Parathyroid adenoma (tissue), 2 donors: ENCODE data around the gene IFT88.
"Not testable (repeated sequence)": the region's sequence is repeated elsewhere in the genome, so short reads cannot be mapped to it uniquely, and the experiment has no call there.

Experiments used
- H2AFZ ChIP-seq: fragments of 300-600 bp; sonication (generic); one replicate; pipeline ENCODE4 v1.7.0; 2017; ENCODE audit warnings: antibody characterized with exemption, mild to moderate bottlenecking
- H3K27ac ChIP-seq: fragments of 300-600 bp; sonication (generic); one replicate; pipeline ENCODE4 v1.7.0; 2017
- H3K27me3 ChIP-seq: fragments of 300-600 bp; sonication (generic); one replicate; pipeline ENCODE4 v1.7.0; 2017; ENCODE audit warnings: low read length; ENCODE audit not compliant: control insufficient read depth, insufficient read depth
- H3K36me3 ChIP-seq: fragments of 300-600 bp; sonication (generic); one replicate; pipeline ENCODE4 v1.7.0; 2017; ENCODE audit warnings: low read length; ENCODE audit not compliant: control insufficient read depth, insufficient read depth
- H3K4me1 ChIP-seq: fragments of 300-600 bp; sonication (generic); one replicate; pipeline ENCODE4 v1.7.0; 2017; ENCODE audit warnings: control low read depth
- H3K4me2 ChIP-seq: fragments of 300-600 bp; sonication (generic); one replicate; pipeline ENCODE4 v1.7.0; 2017; ENCODE audit warnings: low read length
- H3K4me3 ChIP-seq: fragments of 300-600 bp; sonication (generic); one replicate; pipeline ENCODE4 v1.7.0; 2017; ENCODE audit warnings: low read depth, low read length
- H3K79me2 ChIP-seq: fragments of 300-600 bp; sonication (generic); one replicate; pipeline ENCODE4 v1.7.0; 2017; ENCODE audit warnings: control low read depth
- H3K9ac ChIP-seq: fragments of 300-600 bp; sonication (generic); one replicate; pipeline ENCODE4 v1.7.0; 2017; ENCODE audit warnings: mild to moderate bottlenecking
- H3K9me3 ChIP-seq: fragments of 300-600 bp; sonication (generic); one replicate; pipeline ENCODE4 v1.7.0; 2017; ENCODE audit warnings: low read length; ENCODE audit not compliant: control insufficient read depth
- TF ChIP-seq, protein P1 (sequence below): fragments of 300-600 bp; sonication (generic); IDR thresholded peaks from one replicate; pipeline ENCODE4 v1.7.0; 2017; ENCODE audit warnings: antibody characterized with exemption, mild to moderate bottlenecking
- donor health status: primary hyperparathyroidism.

The IFT88 gene

DNA sequence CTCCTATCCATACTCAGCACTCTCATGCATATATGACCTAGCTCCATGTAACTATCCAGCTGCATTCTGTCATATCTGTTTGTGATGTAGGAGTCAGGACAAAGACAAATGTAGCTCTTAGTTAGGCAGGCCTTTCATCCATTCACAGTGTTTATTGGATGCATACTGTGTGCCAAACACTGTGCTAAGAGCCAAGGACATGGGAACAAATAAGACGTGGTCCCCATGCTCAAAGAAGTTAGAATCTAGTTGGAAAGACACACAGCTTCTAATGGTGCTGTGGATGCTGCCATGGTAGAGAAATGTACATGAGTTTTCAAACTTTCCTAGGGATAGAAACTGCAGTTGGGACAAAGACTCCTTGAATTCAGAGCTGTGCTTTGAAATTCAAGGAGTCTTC, 104.8 kb downstream of the IFT88 start:
- Histone ChIP-seq H3K27ac (no peak overlapping the region), H3K4me3 (no peak overlapping the region), H3K4me1 (no peaks in the 10 kb centered on the region), H3K4me2 (no peak overlapping the region), H2AFZ (no peak overlapping the region), H3K79me2 (no peaks in the 10 kb centered on the region), H3K36me3 (no peaks in the 10 kb centered on the region), H3K9me3 (no peaks in the 10 kb centered on the region), H3K27me3 (no peaks in the 10 kb centered on the region), H3K9ac (no peak overlapping the region)
- TF ChIP-seq, protein P1, sequence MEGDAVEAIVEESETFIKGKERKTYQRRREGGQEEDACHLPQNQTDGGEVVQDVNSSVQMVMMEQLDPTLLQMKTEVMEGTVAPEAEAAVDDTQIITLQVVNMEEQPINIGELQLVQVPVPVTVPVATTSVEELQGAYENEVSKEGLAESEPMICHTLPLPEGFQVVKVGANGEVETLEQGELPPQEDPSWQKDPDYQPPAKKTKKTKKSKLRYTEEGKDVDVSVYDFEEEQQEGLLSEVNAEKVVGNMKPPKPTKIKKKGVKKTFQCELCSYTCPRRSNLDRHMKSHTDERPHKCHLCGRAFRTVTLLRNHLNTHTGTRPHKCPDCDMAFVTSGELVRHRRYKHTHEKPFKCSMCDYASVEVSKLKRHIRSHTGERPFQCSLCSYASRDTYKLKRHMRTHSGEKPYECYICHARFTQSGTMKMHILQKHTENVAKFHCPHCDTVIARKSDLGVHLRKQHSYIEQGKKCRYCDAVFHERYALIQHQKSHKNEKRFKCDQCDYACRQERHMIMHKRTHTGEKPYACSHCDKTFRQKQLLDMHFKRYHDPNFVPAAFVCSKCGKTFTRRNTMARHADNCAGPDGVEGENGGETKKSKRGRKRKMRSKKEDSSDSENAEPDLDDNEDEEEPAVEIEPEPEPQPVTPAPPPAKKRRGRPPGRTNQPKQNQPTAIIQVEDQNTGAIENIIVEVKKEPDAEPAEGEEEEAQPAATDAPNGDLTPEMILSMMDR: no peak

DNA sequence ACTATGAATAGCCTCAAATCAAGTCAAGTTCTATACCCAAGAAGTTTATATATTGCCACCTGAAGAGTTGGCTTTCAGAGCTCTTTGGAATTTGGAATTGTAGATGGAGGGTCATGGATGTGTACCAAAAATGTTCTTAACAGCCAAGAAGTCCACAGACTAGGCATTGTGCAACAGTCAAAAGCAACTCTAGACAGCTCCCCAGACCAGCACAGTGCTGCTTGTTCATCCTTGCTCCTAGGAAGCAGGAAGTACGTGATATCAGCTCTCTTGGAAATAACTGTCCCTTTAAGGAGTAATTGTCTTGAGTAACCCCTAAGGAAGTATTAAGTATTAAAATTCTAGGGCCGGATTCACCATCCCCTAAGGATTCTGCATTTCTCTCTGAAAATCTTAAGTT, 105.8 kb downstream of the IFT88 start:
- TF ChIP-seq, protein P1: no peak
- no peak overlapping the region for H2AFZ ChIP-seq
- no peak overlapping the region for H3K4me2 ChIP-seq
- no peaks in the 10 kb centered on the region for H3K27me3 ChIP-seq
- no peak overlapping the region for H3K9ac ChIP-seq
- no peaks in the 10 kb centered on the region for H3K36me3 ChIP-seq
- no peak overlapping the region for H3K4me3 ChIP-seq
- H3K27ac ChIP-seq: no peak overlapping the region
- no peaks in the 10 kb centered on the region for H3K79me2 ChIP-seq
- no peaks in the 10 kb centered on the region for H3K9me3 ChIP-seq
- H3K4me1 ChIP-seq: no peaks in the 10 kb centered on the region

DNA sequence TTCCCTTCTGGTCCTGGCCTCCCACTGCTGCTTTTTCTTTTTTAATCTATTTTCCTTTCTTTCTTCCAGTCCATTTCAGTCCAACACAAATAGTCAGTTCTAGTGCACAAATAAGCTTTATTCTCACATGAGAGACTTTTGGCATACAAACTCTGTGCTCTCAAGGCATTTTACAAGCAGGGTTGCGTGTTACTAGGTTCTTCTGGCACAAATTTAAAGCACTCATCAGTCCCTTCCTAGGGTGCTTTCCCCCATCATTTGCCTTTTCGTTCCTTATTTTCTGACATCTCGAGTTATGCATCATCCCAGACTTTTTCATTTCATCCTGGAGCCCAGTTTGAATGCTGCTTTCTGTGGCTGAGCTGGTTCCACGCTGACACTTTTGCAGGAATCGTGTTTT, 106.8 kb downstream of the IFT88 start:
- Histone ChIP-seq H3K79me2 (no peaks in the 10 kb centered on the region), H3K27ac (no peak overlapping the region), H3K9me3 (no peaks in the 10 kb centered on the region), H3K9ac (no peak overlapping the region), H3K27me3 (no peaks in the 10 kb centered on the region), H3K4me2 (no peak overlapping the region), H3K4me1 (no peaks in the 10 kb centered on the region), H3K36me3 (no peaks in the 10 kb centered on the region), H3K4me3 (no peak overlapping the region), H2AFZ (no peak overlapping the region)
- TF ChIP-seq, protein P1: no peak

DNA sequence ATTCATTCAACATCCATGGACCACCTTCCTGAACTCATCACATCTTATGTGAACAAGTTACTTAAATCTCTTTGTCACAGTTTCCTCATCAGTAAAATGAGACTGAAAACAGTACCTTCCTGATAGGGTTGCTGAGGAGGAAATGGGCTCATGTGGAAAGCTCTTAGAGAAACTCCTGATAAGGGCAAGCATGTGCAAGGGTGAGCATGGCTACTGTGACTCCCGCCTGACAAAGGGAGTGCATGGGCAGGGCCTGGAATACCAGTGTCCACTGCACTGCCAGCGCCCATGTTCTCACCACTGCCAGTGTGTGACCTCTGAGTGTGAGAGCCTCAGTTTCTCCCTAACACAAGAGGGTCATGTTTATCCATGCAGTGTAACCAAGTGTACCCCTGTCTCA, 109.3 kb downstream of the IFT88 start:
- TF ChIP-seq, protein P1: no peak
- no peak overlapping the region for H2AFZ ChIP-seq
- no peaks in the 10 kb centered on the region for H3K9me3 ChIP-seq
- no peak overlapping the region for H3K4me2 ChIP-seq
- no peaks in the 10 kb centered on the region for H3K27me3 ChIP-seq
- no peak overlapping the region for H3K27ac ChIP-seq
- no peaks in the 10 kb centered on the region for H3K36me3 ChIP-seq
- no peaks in the 10 kb centered on the region for H3K4me1 ChIP-seq
- H3K9ac ChIP-seq: no peak overlapping the region
- H3K4me3 ChIP-seq: no peak overlapping the region
- no peaks in the 10 kb centered on the region for H3K79me2 ChIP-seq

DNA sequence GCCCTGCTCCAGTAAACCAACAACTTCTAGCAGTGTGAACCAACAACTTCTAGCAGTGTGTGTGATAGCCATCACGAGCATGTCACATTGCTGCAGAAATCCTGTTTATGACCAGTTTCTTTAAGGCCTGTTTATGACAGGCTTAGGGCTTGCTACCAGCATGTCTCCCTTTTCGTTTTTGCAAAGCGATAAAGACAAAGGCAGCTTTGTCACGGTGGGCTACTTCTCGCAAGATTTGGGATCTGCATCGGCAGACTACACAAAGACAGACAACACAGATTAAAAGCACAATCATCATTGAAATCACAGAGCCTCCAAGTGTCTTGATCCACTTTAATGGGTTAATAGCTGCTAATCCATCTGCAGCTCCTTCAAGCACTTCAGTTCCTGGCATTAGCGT, 111.6 kb downstream of the IFT88 start:
- not testable (repeated sequence) for H3K4me1 ChIP-seq, H2AFZ ChIP-seq, H3K4me3 ChIP-seq, H3K27me3 ChIP-seq, H3K9me3 ChIP-seq, H3K9ac ChIP-seq, H3K27ac ChIP-seq, H3K36me3 ChIP-seq, H3K79me2 ChIP-seq, H3K4me2 ChIP-seq
